ENCODE data around the gene RPRD1B.
"Not testable (repeated sequence)": the region's sequence is repeated elsewhere in the genome, so short reads cannot be mapped to it uniquely, and the experiment has no call there.

Gene RPRD1B

DNA sequence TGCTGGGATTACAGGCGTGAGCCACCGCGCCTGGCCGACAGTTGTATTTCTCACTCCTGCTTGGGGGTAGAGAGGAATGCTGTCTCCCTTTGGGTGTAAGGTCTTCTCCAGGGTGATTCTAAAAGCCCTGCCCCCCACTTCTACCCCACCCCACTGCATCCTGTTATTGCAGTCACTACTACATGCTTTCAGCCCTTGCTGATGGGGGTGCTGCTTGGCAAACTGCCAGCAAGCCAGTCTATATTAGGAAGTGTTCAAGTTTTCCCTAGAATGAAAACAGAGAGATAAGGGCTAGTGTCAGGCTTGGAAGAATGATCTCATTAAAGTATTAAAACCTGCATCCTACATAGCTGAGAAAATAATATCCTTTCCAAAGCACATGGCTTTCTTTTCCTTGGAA, 31.6 kb upstream of the RPRD1B start:
- WGBS, 2 experiments, result 88 to 95% methylated on average over 4 of the region's 4 CpGs
- H3K9me3 ChIP-seq (ENCODE audit: control insufficient read depth, low read length), result no peaks in the 10 kb centered on the region
- H3K4me3 ChIP-seq (ENCODE audit: insufficient read depth, low read depth, low read length), result no peak overlapping the region
- no peaks in the 10 kb centered on the region for H3K27me3 ChIP-seq (ENCODE audit: control insufficient read depth, insufficient read depth, low read length, poor library complexity, severe bottlenecking)
- H3K36me3 ChIP-seq (ENCODE audit: control insufficient read depth, insufficient read depth, low read length), result peaks cover 41% of the 10 kb centered on the region
- H3K4me1 ChIP-seq (ENCODE audit: control insufficient read depth, insufficient read depth, low read length), result peaks cover 3% of the 10 kb centered on the region
- no peak overlapping the region for H3K27ac ChIP-seq (ENCODE audit: insufficient read depth, low read depth, low read length, poor library complexity, severe bottlenecking)

DNA sequence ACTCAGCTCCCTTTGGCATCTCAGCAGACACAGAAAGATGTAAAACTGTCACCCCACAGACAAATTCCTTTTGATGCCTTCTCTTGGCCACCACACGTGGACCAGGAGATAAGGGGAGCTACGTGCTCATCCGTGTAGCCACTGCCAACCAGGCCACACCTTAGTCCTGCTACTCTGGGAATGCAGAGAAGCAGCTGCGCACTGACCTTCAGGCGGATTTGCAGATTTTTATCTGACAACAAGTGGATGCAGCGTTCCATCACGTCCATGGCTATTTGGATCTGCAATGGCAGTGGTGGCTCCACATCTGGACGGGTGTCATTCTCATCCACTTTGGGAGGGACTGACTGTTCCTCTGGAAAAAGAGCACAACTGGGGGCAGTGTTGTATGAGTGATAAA, 31.1 kb upstream of the RPRD1B start:
- peaks cover 38% of the 10 kb centered on the region for H3K36me3 ChIP-seq (ENCODE audit: control insufficient read depth, insufficient read depth, low read length)
- no peak overlapping the region for H3K27ac ChIP-seq (ENCODE audit: insufficient read depth, low read depth, low read length, poor library complexity, severe bottlenecking)
- WGBS, 2 experiments, result 94% methylated on average over 8 of the region's 8 CpGs

GRCh38 chr20:38004416-38004815, 29.1 kb upstream of the RPRD1B start:
- H3K36me3 ChIP-seq (ENCODE audit: control insufficient read depth, insufficient read depth, low read length), result peaks cover 23% of the 10 kb centered on the region
- no peaks in the 10 kb centered on the region for H3K27me3 ChIP-seq (ENCODE audit: control insufficient read depth, insufficient read depth, low read length, poor library complexity, severe bottlenecking)
- no peak overlapping the region for H3K27ac ChIP-seq (ENCODE audit: insufficient read depth, low read depth, low read length, poor library complexity, severe bottlenecking)
- 73 to 94% methylated on average over 1 of the region's 1 CpG for WGBS, 2 experiments
- no peaks in the 10 kb centered on the region for H3K9me3 ChIP-seq (ENCODE audit: control insufficient read depth, low read length)
- H3K4me1 ChIP-seq (ENCODE audit: control insufficient read depth, insufficient read depth, low read length), result peaks cover 3% of the 10 kb centered on the region
- H3K4me3 ChIP-seq (ENCODE audit: insufficient read depth, low read depth, low read length), result no peak overlapping the region

More for the DNA sequence above, 31.1 kb upstream of the RPRD1B start:
- no peaks in the 10 kb centered on the region for H3K9me3 ChIP-seq (ENCODE audit: control insufficient read depth, low read length)
- peaks cover 3% of the 10 kb centered on the region for H3K4me1 ChIP-seq (ENCODE audit: control insufficient read depth, insufficient read depth, low read length)
- no peaks in the 10 kb centered on the region for H3K27me3 ChIP-seq (ENCODE audit: control insufficient read depth, insufficient read depth, low read length, poor library complexity, severe bottlenecking)
- no peak overlapping the region for H3K4me3 ChIP-seq (ENCODE audit: insufficient read depth, low read depth, low read length)

GRCh38 chr20:38005903-38006302, 27.6 kb upstream of the RPRD1B start:
- WGBS, 2 experiments, result 91 to 96% methylated on average over 5 of the region's 5 CpGs
- no peaks in the 10 kb centered on the region for H3K27me3 ChIP-seq (ENCODE audit: control insufficient read depth, insufficient read depth, low read length, poor library complexity, severe bottlenecking)
- H3K36me3 ChIP-seq (ENCODE audit: control insufficient read depth, insufficient read depth, low read length), result peaks cover 13% of the 10 kb centered on the region
- no peak overlapping the region for H3K4me3 ChIP-seq (ENCODE audit: insufficient read depth, low read depth, low read length)
- no peaks in the 10 kb centered on the region for H3K9me3 ChIP-seq (ENCODE audit: control insufficient read depth, low read length)
- no peak overlapping the region for H3K27ac ChIP-seq (ENCODE audit: insufficient read depth, low read depth, low read length, poor library complexity, severe bottlenecking)
- no peaks in the 10 kb centered on the region for H3K4me1 ChIP-seq (ENCODE audit: control insufficient read depth, insufficient read depth, low read length)

- no peak overlapping the region for H3K4me3 ChIP-seq (ENCODE audit: insufficient read depth, low read depth, low read length)
- H3K36me3 ChIP-seq (ENCODE audit: control insufficient read depth, insufficient read depth, low read length), result peaks cover 23% of the 10 kb centered on the region
- no peak overlapping the region for H3K27ac ChIP-seq (ENCODE audit: insufficient read depth, low read depth, low read length, poor library complexity, severe bottlenecking)
- H3K27me3 ChIP-seq (ENCODE audit: control insufficient read depth, insufficient read depth, low read length, poor library complexity, severe bottlenecking), result no peaks in the 10 kb centered on the region
- H3K9me3 ChIP-seq (ENCODE audit: control insufficient read depth, low read length), result no peaks in the 10 kb centered on the region
- no peaks in the 10 kb centered on the region for H3K4me1 ChIP-seq (ENCODE audit: control insufficient read depth, insufficient read depth, low read length)
- WGBS, 2 experiments, result 93 to 95% methylated on average over 1 of the region's 1 CpG
Observed at GRCh38 chr20:38007526-38007925, 26.0 kb upstream of the RPRD1B start.

DNA sequence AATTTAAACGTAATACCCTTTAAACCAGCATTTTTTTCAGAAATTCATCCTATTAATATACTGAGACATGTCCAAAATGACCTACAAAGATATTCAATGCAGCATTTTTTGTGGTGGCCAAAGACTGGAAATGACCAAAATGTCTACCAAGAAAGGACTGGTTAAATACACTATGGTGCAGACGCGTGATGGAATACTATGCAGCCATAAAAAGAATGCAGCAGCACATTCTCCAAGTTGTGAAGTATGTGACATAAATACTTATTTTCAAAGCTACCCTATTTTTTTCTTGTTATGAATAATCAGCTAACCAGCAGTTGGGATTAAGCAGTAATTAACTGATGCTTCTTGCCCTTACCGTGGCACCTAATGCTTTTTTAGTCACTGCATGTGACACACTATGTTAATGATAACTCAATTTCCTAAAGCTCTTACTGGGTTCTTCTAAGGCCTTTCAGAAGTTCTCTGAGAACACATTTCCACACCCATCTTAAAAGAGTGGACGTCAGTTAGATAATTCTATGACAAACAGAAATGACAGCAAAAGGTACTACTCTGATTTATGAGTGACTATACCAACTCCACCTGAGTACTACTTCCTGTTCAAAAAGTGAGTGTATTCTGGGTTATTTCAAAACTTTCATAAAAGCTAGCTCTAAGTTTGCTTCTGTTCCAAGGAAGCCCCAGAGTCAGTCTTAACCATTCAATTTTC, 25.2 kb upstream of the RPRD1B start:
- H3K27me3 ChIP-seq (ENCODE audit: control insufficient read depth, insufficient read depth, low read length, poor library complexity, severe bottlenecking), result no peaks in the 10 kb centered on the region
- no peak overlapping the region for H3K27ac ChIP-seq (ENCODE audit: insufficient read depth, low read depth, low read length, poor library complexity, severe bottlenecking)
- H3K4me1 ChIP-seq (ENCODE audit: control insufficient read depth, insufficient read depth, low read length), result no peaks in the 10 kb centered on the region
- H3K4me3 ChIP-seq (ENCODE audit: insufficient read depth, low read depth, low read length), result no peak overlapping the region
- H3K9me3 ChIP-seq (ENCODE audit: control insufficient read depth, low read length), result no peaks in the 10 kb centered on the region
- H3K36me3 ChIP-seq (ENCODE audit: control insufficient read depth, insufficient read depth, low read length), result peaks cover 25% of the 10 kb centered on the region
- WGBS, 2 experiments, result 94 to 95% methylated on average over 5 of the region's 5 CpGs

- H3K27me3 ChIP-seq (ENCODE audit: control insufficient read depth, insufficient read depth, low read length, poor library complexity, severe bottlenecking); H3K27ac ChIP-seq (ENCODE audit: insufficient read depth, low read depth, low read length, poor library complexity, severe bottlenecking); H3K9me3 ChIP-seq (ENCODE audit: control insufficient read depth, low read length); H3K4me3 ChIP-seq (ENCODE audit: insufficient read depth, low read depth, low read length); H3K4me1 ChIP-seq (ENCODE audit: control insufficient read depth, insufficient read depth, low read length): not testable (repeated sequence)
- 89 to 95% methylated on average over 5 of the region's 5 CpGs for WGBS, 2 experiments
- H3K36me3 ChIP-seq (ENCODE audit: control insufficient read depth, insufficient read depth, low read length), result peaks cover 25% of the 10 kb centered on the region
Observed at GRCh38 chr20:38009416-38009815, 24.1 kb upstream of the RPRD1B start.

- WGBS, 2 experiments, result 95% methylated on average over 5 of the region's 5 CpGs
- Histone ChIP-seq H3K4me3 (ENCODE audit: insufficient read depth, low read depth, low read length) (no peak overlapping the region), H3K4me1 (ENCODE audit: control insufficient read depth, insufficient read depth, low read length) (no peaks in the 10 kb centered on the region), H3K9me3 (ENCODE audit: control insufficient read depth, low read length) (no peaks in the 10 kb centered on the region), H3K27ac (ENCODE audit: insufficient read depth, low read depth, low read length, poor library complexity, severe bottlenecking) (no peak overlapping the region), H3K27me3 (ENCODE audit: control insufficient read depth, insufficient read depth, low read length, poor library complexity, severe bottlenecking) (no peaks in the 10 kb centered on the region), H3K36me3 (ENCODE audit: control insufficient read depth, insufficient read depth, low read length) (peaks cover 29% of the 10 kb centered on the region)
Observed at GRCh38 chr20:38011696-38012095, 21.9 kb upstream of the RPRD1B start.

DNA sequence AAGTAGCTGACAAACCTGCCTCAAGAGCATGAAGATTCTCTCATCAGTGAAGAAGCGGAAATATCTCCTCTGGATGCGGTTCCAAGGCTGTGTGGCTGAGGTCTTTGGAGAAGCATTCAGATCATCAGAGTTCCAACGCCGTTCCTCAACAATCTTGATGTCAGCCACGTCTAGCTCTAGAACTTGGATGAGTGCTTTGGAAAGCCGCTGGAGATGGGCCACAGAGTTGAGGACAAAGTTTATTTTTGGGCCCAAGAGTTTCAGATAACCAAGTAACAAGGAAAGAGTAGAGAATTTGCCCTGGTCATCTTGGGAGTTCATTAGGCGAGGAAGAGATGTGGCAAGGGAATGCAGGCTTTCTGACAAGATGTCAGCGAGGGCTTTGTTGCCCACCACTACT, 21.2 kb upstream of the RPRD1B start:
- Histone ChIP-seq H3K4me1 (ENCODE audit: control insufficient read depth, insufficient read depth, low read length) (no peaks in the 10 kb centered on the region), H3K9me3 (ENCODE audit: control insufficient read depth, low read length) (no peaks in the 10 kb centered on the region), H3K27me3 (ENCODE audit: control insufficient read depth, insufficient read depth, low read length, poor library complexity, severe bottlenecking) (no peaks in the 10 kb centered on the region), H3K27ac (ENCODE audit: insufficient read depth, low read depth, low read length, poor library complexity, severe bottlenecking) (no peak overlapping the region), H3K4me3 (ENCODE audit: insufficient read depth, low read depth, low read length) (no peak overlapping the region), H3K36me3 (ENCODE audit: control insufficient read depth, insufficient read depth, low read length) (peaks cover 35% of the 10 kb centered on the region)
- 96 to 97% methylated on average over 8 of the region's 8 CpGs for WGBS, 2 experiments

DNA sequence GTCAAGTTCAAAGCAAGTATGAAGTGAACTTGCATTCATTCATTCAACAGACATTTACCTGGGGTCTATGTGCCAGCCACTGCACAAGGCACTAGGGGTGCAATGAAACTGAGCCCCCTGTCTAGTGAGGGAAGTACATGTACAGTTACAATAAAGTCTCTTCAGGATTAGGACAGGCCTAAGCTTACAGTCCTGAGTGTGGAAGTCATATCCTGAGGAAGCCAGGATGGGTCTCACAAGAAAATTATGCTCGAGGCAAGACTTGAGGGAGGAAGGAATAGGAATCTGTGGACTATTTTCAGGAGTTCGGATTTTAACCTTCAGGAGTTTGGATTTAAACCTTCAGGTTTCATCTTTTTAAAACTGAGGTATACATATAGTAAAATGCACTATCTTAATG, 19.7 kb upstream of the RPRD1B start:
- no peak overlapping the region for H3K27ac ChIP-seq (ENCODE audit: insufficient read depth, low read depth, low read length, poor library complexity, severe bottlenecking)
- H3K9me3 ChIP-seq (ENCODE audit: control insufficient read depth, low read length), result peaks cover 2% of the 10 kb centered on the region
- peaks cover 50% of the 10 kb centered on the region for H3K36me3 ChIP-seq (ENCODE audit: control insufficient read depth, insufficient read depth, low read length)
- no peak overlapping the region for H3K4me3 ChIP-seq (ENCODE audit: insufficient read depth, low read depth, low read length)
- H3K4me1 ChIP-seq (ENCODE audit: control insufficient read depth, insufficient read depth, low read length), result no peaks in the 10 kb centered on the region
- WGBS, 2 experiments, result 91 to 93% methylated on average over 1 to 2 of the region's 2 CpGs
- H3K27me3 ChIP-seq (ENCODE audit: control insufficient read depth, insufficient read depth, low read length, poor library complexity, severe bottlenecking), result no peaks in the 10 kb centered on the region

DNA sequence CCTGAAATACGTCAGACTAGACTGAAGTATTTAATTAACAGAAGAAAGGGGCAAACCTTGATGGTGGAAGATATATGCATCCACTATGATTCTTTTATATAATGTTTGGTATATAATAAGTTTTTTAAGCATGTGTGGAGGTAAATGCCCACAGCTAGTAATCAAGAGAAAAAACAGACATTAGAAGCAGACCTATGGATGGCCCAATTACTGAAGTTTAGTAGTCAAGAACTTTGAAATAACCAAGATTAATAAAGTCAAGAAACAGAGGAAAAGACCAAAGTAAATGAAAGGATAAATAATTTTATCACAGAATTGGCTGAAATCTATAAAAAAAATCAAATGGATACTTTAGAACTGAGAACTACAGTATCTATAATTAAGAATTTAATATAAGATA, 15.6 kb upstream of the RPRD1B start:
- Histone ChIP-seq H3K4me1 (ENCODE audit: control insufficient read depth, insufficient read depth, low read length) (no peaks in the 10 kb centered on the region), H3K27ac (ENCODE audit: insufficient read depth, low read depth, low read length, poor library complexity, severe bottlenecking) (no peak overlapping the region), H3K27me3 (ENCODE audit: control insufficient read depth, insufficient read depth, low read length, poor library complexity, severe bottlenecking) (no peaks in the 10 kb centered on the region), H3K36me3 (ENCODE audit: control insufficient read depth, insufficient read depth, low read length) (peaks cover 39% of the 10 kb centered on the region), H3K9me3 (ENCODE audit: control insufficient read depth, low read length) (peaks cover 2% of the 10 kb centered on the region), H3K4me3 (ENCODE audit: insufficient read depth, low read depth, low read length) (no peak overlapping the region)
- 87 to 100% methylated on average over 1 of the region's 1 CpG for WGBS, 2 experiments
